ENCODE results near the gene TFAP2E. TPM values are rescaled to one million over a fixed set of nuclear protein-coding genes. Genes with fewer than 3 reads are reported as not detected.

Gene TFAP2E
- total RNA-seq, 1 donor from 2014 or later = 6.4 TPM

GRCh38 chr1:35554266-35555211 is 18.6 kb upstream of the TFAP2E start:
- TF ChIP-seq POLR2A (IDR thresholded peaks at IDR 0.05) = no peak
- TF ChIP-seq POLR2AphosphoS5 (IDR thresholded peaks at IDR 0.05; ENCODE audit: insufficient read depth in 1 of 2, low read depth in 1 of 2) = no peak
- no peak for TF ChIP-seq CTCF (IDR thresholded peaks at IDR 0.05)
- intact Hi-C loops (cut with DNase I) = no loop called here
- no peaks in the 10 kb centered on the region for H3K9me3 ChIP-seq
- peak overlapping the region; percentile 18 for H3K27ac ChIP-seq
- no peak overlapping the region for H3K4me3 ChIP-seq
- no peak for DNase-seq (ENCODE audit: extremely low spot score in 2 of 2)
- H3K36me3 ChIP-seq = peaks cover 0 to 31% of the 10 kb centered on the region in 2 donors
- H3K27me3 ChIP-seq = no peaks in the 10 kb centered on the region
- peaks cover 49% of the 10 kb centered on the region for H3K4me1 ChIP-seq

DNA sequence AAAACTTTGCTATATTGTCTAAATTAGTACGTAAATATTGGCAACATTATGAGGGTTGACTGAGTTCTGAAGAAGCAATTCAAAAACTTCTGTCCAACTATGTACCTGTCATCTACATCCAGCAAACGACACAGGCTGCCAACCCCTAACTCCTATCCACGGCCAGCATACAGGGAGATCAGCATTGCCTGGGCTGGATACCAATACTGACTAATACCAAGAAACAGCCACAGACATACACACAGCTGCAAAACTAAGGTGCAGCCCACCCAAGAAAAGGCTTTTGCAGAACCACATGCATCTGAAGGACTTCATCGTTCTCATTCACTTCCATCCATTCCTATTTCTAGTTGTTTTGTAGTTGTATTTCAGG is 17.9 kb upstream of the TFAP2E start:
- Histone ChIP-seq H3K4me3 (no peak overlapping the region), H3K27me3 (no peaks in the 10 kb centered on the region), H3K36me3 (peaks cover 0 to 28% of the 10 kb centered on the region in 2 donors), H3K27ac (no peak overlapping the region), H3K4me1 (peaks cover 53% of the 10 kb centered on the region), H3K9me3 (no peaks in the 10 kb centered on the region)
- intact Hi-C loops (cut with DNase I) = no loop called here
- no peak for DNase-seq (ENCODE audit: extremely low spot score in 2 of 2)
- TF ChIP-seq POLR2A (IDR thresholded peaks at IDR 0.05) (no peak), CTCF (IDR thresholded peaks at IDR 0.05) (no peak), POLR2AphosphoS5 (IDR thresholded peaks at IDR 0.05; ENCODE audit: insufficient read depth in 1 of 2, low read depth in 1 of 2) (no peak)

DNA sequence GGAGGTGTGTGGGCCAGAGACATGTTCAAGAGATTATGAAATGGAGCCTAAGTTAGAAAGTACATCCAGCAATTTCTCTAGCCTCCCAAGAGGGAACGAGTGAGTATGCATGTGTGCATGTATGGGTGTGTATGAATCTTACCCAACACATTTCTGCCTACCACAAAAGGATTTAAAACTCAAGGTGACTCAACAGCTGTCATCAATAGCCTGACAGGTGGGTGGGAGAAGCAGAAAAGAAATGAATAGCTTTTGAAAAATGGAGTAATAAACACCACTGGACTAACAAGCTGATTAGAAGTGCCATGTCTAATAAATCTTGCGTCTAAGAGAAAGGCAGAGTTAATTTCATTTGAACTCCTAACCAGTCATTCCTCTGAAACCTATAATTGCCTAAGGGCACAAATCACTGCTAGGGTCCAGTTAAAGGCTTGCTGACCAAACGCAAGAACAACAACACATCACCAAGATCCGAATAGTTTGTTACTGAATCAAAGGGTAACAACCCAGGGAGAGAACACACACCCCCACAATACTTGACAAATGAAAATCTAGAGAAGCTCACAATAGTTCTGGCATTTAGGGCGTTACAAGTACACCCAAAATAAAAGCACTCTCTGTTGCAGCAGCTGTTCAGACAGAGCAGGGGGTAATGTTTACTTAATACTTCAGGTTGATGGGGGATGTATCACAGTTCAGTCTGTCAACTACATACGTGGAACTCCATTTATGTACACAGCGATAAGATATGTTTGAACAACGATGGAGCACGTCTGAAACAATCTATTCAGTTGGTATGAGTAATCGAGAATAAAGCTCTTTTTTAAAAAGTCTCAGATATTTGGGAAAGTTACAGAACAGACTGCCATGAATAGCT is 17.3 kb upstream of the TFAP2E start:
- DNase-seq (ENCODE audit: extremely low spot score in 2 of 2) = no peak
- TF ChIP-seq CTCF (IDR thresholded peaks at IDR 0.05) (no peak), POLR2A (IDR thresholded peaks at IDR 0.05) (no peak), POLR2AphosphoS5 (IDR thresholded peaks at IDR 0.05; ENCODE audit: insufficient read depth in 1 of 2, low read depth in 1 of 2) (peak in 1 of 2 donors; percentile 34)
- H3K4me1 ChIP-seq = peaks cover 60% of the 10 kb centered on the region
- H3K4me3 ChIP-seq = peak overlapping the region in 1 of 2 donors; percentile 87
- H3K27me3 ChIP-seq = no peaks in the 10 kb centered on the region
- intact Hi-C loops (cut with DNase I) = no loop called here
- peaks cover 0 to 22% of the 10 kb centered on the region in 2 donors for H3K36me3 ChIP-seq
- no peaks in the 10 kb centered on the region for H3K9me3 ChIP-seq
- peak overlapping the region; percentile 95 for H3K27ac ChIP-seq

GRCh38 chr1:35556484-35557117 is 16.5 kb upstream of the TFAP2E start:
- Histone ChIP-seq H3K36me3 (peaks cover 0 to 14% of the 10 kb centered on the region in 2 donors), H3K4me1 (peaks cover 67% of the 10 kb centered on the region), H3K9me3 (no peaks in the 10 kb centered on the region), H3K4me3 (peak overlapping the region; percentile 87 to 94), H3K27ac (peak overlapping the region; percentile 95), H3K27me3 (no peaks in the 10 kb centered on the region)
- intact Hi-C loops (cut with DNase I) = no loop called here
- no peak for TF ChIP-seq POLR2A (IDR thresholded peaks at IDR 0.05)
- TF ChIP-seq POLR2AphosphoS5 (IDR thresholded peaks at IDR 0.05; ENCODE audit: insufficient read depth in 1 of 2, low read depth in 1 of 2) = no peak
- TF ChIP-seq CTCF (IDR thresholded peaks at IDR 0.05) = no peak
- no peak for DNase-seq (ENCODE audit: extremely low spot score in 2 of 2)

All from vagina (tissue), 2 donors.